Measurements from ENCODE around the gene SELENOW.
"Not testable (repeated sequence)": the region's sequence is repeated elsewhere in the genome, so short reads cannot be mapped to it uniquely, and the experiment has no call there.

The SELENOW gene

DNA sequence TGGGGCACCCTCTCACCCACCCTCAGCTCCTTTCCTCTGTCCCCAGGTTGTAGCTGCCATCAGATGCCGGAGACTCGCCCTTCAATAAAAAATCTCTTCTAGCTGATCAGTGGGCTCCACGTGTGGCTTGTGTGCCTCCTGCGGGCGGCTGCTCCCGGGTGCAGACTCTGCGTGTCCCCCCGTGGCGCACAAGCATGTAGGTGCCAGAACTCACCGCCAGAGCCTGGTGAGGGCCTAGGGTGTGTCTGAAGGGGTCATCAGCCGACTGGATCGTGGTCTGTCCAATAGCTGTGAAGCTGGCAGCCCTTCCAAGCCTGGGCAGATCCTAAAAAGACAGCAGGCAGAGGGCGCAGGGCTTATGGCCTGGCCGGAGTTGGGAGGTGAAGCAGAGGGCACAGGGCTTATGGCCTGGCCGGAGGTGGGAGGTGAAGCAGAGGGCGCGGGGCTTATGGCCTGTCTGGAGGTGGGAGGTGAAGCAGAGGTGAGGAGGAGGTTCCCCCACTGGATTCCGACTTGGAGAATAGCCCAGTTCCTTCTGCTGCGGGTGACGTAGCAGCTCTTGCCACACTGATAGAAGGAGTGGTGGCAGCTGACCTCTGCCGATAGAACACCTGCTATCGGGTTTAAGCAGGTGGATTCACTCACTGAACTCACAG lies 21.4 kb upstream of the SELENOW start:
- DNase-seq (ENCODE audit: low read depth): no peak

DNA sequence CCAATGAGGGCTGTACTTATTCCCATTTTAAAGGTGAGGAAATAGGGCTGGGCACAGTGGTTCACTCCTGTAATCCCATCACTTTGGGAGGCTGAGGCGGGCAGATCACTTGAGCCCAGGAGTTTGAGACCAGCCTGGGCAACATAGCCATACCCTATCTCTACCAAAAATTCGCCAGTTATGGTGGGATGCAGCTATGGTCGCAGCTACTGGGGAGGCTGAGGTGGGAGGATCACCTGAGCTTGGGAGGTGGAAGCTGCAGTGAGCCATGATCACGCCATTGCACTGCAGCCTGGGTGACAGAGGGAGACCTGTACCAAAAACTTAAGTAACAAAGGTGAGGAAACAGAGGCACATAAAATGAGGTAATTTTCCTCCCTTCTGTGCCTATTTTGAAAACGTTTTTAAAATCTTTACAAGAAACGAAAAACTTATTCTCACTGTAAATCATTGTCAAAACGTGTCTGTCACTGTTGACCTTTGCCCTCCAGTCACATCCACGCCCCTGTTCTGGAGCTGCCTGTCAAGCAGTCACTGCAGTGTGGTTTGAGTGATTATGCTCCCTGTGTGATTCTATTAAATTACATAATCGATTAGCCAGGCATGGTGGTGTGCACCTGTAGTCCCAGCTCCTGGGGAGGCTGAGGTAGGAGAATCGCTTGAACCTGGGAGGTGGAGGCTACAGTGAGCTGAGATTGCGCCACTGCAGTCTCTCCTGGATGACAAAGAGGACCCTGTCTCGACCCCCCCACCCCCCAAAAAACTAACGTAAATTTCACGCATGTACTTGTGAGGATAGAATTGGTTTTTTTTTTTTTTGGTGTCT lies 20.7 kb upstream of the SELENOW start:
- DNase-seq (ENCODE audit: low read depth): no peak

DNA sequence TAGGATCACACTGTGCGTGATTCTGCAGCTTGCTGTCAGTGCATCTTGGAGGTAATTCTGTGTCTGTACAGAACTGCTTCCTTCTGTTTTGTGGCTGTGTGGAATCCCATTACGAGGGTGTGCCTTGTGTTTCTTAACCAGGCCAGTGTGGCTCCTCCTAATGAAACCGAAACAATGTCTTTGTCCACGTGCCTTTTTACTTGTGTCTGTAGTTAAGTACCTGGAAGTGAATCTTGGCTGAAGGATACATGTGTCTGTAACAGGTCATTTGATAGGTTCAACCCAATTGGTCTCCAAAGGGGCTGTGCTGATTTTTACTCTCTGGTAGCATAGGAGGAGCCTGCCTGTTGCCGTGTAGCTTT lies 20.1 kb upstream of the SELENOW start:
- DNase-seq (ENCODE audit: low read depth): no peak

DNA sequence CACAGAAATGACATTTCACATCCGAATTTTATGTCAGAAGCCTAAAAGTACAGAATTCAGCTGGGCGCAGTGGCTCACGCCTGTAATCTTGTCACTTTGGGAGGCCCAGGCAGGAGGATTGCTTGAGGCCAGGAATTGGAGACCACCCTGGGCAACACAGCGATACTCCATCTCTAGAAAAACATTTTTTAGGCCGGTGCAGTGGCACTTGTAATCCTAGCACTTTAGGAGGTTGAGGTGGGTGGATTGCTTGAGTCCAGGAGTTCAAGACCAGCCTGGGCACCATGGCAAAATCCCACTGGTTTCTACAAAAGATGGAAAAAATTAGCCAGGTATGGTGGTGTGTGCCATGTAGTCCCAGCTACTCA lies 17.9 kb upstream of the SELENOW start:
- DNase-seq (ENCODE audit: low read depth): no peak

DNA sequence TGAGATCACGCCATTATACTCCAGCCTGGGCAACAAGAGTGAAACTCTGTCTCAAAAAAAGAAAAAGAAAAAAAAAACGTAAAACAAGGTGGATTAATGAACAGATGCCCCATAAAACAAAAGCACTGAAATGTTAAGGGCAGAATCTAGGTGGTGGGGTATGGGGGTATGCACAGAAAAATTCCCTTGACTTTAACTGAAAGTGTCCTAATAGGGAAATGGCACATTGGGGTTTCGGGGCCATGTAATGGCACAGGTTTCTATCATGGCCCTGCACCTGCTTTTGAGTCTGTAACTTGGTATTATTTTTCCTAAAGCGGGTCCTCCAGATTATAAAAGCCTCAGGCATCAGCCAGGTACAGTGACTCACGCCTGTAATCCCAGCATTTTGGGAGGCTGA lies 16.9 kb upstream of the SELENOW start:
- DNase-seq (ENCODE audit: low read depth): no peak

DNA sequence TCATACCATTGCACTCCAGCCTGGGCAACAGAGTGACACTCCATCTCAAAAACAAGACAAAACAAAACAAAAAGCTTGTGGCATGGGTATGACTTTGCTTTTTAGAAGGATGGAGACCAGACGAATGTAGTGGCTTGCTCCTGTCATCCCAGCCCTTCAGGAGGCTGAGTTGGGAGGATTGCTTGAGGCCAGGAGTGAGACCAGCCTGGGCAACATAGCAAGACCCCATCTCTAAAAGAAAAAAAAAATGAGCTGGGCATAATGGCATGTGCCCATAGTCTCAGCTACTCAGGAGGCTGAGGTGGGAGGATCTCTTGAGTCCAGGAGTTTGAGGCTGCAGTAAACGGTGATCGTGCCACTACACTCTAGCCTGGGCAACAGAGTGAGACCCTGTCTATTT lies 16.4 kb upstream of the SELENOW start:
- no peak for DNase-seq (ENCODE audit: low read depth)

DNA sequence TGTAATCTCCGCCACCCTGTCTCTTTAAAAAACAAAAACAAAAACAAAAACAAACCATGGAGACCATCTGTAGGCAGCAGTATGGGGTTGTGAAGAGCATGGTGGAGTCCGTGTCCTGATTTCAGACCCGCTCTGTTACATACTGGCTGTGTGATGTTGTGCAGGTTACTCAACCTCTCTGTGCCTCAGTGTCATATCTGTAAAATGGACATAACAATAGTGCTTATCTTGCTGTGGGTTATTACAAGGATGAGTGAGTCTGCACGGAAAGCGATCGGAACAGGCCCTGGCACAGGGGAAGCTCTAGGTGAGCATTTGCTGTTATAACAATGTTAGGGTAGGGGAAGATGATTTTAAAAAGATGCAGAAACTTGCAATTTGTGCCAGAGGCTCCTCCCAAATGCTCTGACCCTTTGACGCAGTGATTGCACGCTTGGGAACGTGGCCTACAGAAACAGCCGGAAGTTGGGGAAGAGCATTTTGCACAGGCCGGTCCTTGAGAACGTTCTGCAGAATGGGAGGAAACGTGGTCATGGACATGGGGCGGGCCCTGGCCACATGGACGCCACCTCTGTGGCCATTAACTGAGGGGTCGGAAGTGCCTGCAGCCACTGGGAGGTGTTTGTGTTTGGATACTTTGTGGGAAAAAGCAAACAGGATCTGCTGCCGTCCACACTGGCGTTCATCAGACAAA lies 15.7 kb upstream of the SELENOW start:
- no peak for DNase-seq (ENCODE audit: low read depth)

DNA sequence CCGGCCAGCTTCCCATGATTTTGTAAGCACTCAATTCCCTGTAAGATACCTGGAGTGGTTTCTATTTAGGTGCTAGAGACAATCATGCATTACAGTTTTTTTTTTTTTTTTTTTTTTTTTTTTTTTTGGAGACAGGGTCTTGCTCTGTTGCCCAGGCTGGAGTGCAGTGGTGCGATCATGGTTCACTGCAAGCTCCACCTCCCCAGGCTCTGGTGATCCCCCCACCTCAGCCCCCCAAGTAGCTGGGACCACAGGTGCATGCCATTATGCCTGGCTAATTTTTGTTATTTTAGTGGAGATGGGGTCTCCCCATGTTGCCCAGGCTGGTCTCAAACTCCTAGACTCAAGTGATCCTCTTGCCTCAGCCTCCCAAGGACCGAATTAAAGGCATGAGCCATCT lies 13.8 kb upstream of the SELENOW start:
- DNase-seq (ENCODE audit: low read depth): not testable (repeated sequence)

DNA sequence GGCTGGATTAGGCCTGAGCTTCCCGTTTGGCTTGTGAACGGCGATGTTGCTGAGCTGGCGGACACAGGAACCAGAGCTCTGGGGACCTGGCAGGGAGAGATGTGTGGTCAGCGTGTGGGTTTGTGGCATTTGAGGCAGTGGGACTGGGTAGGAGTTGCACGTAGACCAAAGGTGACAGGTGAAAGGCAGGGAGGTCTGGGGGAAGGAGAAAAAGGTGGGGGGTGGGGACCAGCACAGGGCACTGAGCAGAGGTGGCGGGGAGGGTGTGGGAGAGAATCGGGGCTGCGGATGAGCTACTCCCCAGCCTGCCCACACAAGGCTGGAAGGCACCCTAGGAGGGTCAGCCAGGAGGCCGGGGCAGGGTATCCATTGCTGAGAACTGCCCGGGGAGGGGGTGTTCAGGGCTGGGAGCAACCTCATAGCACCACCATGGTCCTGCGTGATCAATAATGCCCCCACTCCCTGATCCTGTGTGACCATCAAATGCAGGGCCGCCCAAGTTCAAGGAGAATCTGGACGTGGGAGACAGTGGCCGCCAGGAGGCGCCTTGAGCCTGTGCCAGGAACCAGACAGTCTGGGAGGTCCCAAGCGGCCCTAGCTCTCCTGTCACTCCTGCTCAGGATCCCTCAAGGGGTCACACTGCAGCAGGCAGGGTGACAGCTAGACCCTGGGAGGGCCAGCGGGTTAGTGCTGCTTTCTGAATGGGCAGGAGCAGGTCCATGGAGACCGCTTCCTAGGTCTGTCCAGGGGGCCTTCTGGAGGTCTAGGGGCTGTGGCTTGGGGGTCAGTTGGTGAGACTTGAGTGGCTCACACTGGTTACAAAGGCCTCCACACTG lies 12.8 kb upstream of the SELENOW start:
- peak; percentile 67 for DNase-seq (ENCODE audit: low read depth)

DNA sequence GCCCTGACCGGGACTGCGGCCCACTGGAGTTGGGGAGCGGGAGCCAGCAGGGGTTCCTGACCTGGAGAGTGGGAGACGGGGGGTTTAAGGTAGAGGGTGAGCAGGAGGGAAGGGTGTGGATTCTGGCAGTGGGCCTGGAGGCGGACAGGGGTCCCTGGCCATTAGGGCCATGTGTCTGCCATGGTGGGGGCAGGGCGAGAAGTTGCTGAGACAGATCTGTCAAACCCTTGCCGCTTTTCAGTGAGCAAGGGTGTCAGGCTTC lies 12.2 kb upstream of the SELENOW start:
- no peak for DNase-seq (ENCODE audit: low read depth)

DNA sequence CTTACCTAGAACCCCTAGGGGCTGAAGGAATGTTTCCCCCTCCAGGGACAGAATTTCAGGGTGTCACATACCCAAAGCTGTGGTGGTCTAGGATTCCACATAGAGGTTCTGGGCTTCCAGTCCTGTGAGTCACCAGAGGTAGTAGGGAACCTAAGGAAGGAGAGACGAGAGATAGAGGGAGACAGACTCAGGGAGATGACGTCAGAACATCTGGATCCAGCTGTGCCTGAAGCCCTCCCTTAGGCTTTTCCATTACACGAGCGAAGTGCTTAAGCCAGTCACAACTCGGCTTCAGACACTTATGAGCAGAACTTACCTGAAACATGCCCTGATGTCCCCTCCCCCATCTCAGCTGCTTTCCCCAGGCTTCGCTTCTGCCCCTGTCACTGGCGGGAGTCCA lies 11.8 kb upstream of the SELENOW start:
- no peak for DNase-seq (ENCODE audit: low read depth)

DNA sequence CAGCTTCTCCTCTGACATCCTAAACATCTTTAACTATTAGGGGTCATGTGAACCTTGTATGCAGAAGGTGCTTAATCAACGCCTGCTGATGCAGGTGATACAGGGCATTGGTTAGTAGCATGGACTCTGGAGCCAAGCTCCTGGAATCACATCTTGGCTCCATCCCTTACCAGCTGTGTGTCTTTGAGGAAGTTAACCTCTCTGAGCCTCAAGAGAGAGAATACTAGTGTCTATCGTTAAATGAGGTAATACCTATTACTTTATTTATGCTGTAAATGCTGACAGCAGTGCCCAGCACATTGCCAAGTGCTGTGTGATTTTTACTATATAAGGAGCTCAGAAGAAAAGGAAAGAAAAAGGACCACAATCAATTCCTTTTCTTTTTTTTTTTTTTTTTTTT lies 11.2 kb upstream of the SELENOW start:
- no peak for DNase-seq (ENCODE audit: low read depth)

DNA sequence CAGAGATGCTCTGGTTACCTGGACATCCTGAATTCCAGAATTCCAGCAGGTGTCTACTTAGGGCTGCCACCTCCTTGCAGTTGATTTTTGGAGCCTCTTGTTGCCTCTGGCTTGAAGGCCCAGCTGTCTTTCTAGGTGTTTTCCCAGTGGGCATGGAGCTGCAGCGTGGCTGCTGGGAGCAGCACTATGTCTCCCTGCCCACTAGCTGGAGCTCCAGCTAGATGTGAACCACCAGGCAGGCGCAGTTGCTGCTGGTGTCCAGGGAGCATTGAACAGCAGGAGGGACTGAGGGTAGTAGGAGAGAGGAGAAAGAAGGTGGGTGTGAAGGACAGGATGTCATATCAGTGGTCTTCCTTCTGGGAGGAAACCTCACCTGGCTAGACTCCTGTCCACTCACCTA lies 9.9 kb upstream of the SELENOW start:
- no peak for DNase-seq (ENCODE audit: low read depth)

DNA sequence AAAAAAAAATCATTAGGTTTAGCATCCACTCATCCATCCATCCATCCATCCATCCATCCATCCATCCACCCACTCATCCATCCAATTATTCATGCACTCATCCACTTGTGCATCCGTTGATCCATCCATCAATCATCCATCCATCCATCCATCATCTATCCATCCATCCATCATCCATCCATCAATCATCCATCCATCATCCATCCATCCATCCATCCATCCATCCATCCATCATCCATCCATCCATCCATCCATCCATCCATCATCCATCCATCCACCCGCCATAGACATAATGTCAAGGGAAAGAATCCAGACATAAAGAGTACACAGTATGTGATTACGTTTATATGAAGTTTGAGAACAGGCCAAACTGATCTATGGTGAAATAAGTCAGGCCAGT lies 9.0 kb upstream of the SELENOW start:
- no peak for DNase-seq (ENCODE audit: low read depth)

DNA sequence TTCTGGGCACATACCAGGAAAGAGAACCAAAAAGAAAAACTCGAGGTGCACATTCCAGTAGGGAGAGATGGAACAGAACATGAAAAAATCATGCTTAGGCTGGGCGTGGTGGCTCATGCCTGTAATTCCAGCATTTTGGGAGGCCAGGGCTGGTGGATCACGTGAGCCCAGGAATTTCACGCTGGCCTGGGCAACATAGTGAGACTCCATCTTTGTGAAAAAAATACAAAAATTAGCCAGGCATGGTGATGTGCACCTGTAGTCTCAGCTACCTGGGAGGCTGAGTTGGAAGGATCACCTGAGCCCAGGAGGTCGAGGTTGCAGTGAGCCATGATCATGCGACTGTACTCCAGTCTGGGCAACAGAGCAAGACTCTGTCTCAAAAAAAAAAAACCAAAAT lies 7.2 kb upstream of the SELENOW start:
- DNase-seq (ENCODE audit: low read depth): not testable (repeated sequence)

DNA sequence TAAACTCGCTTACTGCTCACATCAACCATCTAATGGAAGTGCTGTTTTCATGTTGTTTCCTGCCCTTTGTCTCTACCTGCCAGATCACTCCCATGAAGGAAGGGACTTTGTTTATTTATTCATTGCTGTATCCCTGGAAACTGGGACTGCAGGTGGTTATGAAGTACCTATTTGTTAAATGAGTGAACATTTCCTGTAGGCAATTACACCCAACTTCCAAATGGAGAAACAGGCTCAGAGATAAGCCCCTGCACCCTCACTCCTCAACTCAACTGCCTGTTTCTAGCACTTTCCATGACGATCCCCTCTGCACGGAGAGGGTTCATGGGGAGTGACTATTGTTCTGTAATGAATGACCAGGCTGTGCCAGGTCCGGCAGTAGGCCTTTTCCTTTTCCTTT lies 1.9 kb upstream of the SELENOW start:
- DNase-seq (ENCODE audit: low read depth): no peak

DNA sequence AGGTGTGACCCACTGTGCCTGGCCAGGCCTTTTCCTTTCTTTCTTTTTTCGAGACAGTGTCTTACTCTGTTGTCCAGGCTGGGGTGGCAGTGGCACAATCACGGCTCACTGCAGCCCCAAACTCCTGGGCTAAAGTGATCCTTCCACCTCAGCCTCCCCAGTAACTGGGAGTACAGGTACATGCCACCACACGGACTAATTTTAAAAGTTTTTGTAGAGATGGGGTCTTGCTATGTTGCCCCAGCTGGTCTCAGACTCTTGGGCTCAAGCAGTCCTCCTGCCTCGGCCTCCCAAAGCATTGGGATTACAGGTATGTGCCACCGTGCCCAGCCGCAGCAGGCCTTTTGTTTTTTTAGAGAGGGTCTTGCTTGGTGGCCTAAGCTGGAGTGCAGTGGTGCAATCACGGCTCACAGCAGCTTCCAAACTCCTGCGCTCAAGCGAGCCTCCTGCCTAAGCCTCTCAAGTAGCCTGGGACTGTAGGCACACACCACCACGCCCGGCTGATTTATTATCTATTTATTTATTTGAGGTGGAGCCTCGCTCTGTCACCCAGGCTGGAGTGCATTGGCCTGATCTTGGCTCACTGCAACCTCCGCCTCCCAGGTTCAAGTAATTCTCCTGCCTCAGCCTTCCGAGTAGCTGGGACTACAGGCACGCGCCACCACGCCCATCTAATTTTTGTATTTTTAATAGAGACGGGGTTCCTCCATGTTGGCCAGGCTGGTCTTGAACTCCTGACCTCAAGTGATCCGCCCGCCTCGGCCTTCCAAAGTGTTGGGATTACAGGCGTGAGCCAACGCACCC lies 1.1 kb upstream of the SELENOW start:
- DNase-seq (ENCODE audit: low read depth): not testable (repeated sequence)

DNA sequence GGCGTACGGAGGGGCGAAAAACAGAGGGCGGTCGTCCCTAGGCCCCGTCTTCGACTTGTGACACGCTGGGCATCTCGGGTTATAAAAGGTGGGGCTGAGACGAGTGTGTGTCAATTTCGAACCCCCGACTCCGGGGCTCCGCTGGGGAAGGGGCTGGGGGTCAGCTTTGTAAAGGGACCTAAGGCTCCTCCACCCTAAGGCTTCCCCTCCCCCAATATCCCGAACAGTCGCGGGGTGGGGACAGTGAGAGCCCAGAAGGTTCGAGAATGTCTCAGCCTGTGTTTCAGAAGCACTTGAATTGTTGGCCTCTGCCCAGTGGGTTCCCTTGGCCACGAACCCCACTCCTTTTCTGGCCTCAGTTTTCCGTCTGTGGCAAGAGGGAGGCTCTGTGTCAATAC lies 450 bp downstream of the SELENOW start:
- peak; percentile 26 for DNase-seq (ENCODE audit: low read depth)

DNA sequence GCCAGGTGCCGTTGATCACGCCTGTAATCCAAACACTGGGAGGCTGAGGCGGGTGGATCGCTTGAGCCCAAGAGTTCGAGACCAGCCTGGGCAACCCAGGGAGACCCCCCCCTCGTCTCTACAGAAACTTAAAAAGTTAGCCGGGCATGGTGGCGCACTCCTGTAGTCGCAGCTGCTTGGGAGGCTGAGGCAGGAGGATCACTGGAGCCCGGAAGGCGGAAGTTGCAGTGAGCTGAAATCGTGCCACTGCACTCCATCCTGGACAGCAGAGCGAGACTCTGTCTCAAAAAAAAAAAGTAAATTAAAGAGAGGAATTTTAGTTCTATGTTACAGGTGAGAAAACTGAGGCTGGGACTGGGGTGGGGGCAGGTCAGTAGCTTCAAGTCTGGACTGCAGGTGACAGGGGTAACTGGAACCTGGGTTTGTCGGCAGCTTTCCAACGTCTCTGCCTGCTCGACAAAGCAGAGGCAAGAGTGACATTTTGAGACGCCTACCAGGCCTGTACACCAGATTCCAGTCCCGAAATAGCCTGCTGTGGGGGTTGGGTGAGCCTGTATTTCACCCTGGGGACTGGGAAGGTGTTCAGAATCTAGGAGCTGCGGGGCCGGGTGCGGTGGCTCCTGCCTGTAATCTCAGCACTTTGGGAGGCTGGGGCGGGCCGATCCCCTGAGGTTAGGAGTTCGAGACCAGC lies 1.2 kb downstream of the SELENOW start:
- DNase-seq (ENCODE audit: low read depth): peak; percentile 53

DNA sequence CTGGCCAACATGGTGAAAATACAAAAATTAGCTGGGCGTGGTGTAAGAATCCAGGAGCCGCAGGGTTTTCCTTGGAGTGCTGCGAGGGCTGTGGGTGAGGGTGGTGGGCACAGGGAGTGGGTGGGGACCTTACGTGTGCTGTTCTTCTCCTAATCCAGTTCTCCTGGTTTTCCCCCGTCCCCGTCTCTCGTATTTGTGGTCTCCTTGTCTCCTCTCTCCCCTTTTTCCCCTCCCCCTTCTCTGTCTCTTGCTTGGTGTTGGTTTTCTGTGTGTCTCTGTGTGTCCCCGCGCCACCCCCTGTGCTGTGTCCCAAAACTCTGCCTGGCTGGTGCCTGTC lies 1.7 kb downstream of the SELENOW start:
- no peak for DNase-seq (ENCODE audit: low read depth)

DNA sequence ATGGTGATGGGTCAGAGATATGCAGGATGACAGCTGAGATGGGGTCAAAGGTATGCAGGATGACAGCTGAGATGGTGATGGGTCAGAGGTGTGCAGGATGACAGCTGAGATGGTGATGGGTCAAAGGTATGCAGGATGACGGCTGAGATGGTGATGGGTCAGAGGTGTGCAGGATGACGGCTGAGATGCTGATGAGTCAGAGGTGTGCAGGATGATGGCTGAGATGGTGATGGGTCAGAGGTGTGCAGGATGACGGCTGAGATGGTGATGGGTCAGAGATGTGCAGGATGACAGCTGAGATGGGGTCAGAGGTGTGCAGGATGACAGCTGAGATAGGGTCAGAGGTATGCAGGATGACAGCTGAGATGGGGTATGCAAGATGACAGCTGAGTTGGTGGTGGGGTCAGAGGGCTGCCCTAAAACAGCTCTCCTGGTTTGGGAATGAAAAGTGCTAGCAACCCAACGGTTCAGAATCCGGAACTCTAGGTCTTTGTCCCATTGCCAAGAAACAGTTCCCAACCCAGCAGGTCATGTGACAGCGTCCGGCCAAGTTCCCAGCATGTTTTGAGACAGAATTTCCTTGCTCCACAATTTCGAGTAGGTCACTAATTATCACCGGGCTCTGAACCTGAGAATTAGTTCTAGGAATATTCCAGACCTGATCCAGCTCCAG lies 3.2 kb downstream of the SELENOW start:
- no peak for DNase-seq (ENCODE audit: low read depth)
